GM21528 (cell line): ENCODE results near the gene KRTAP10-5.
"Not testable (repeated sequence)": the region's sequence is repeated elsewhere in the genome, so short reads cannot be mapped to it uniquely, and the experiment has no call there.

Experiments
- ATAC-seq: cut with Tn5 transposase; IDR thresholded peaks from one replicate; pipeline ENCODE4 v1.9.1; 2021; ENCODE audit warnings: mild to moderate bottlenecking, moderate library complexity; ENCODE audit not compliant: unreplicated experiment, low FRiP score

Gene KRTAP10-5

DNA sequence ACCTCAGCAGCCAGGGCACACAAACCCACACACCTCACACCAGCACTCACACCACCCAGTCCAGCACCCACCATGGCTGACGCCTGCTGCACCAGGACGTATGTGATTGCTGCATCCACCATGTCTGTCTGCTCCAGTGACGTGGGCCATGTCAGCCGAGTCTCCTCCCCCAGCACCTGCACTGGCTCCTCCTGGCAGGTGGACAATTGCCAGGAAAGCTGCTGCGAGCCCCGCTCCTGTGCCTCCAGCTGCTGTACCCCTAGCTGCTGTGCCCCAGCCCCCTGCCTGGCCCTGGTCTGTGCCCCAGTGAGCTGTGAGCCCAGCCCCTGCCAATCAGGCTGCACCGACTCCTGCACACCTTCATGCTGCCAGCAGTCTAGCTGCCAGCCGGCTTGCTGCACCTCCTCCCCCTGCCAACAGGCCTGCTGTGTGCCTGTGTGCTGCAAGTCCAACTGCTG, 31.7 kb upstream of the KRTAP10-5 start, which contains the start of gene KRTAP10-8:
KRTAP10-8 (plus strand) TSS at position 51 of the 458 bp plus-strand sequence; CDS start at position 73, 22 bp downstream.
- no peak for ATAC-seq

DNA sequence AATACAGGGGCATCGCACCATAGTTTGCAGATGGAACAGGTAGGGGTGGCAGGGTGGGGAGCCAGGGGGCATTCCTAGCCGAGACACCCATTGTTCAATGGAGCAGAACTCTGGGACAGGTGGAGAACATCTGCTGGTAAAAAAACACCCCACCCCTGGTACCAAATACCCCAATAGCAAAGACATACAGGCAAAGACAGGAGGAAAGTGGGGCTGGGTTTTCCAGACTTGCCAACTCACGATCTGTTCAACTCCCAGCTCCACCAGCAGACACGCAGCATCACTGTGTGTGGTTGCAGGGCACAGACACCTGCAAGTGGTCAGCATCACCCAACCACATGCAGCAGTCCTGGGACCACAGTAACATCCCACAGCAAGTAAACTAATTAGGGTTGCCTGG, 31.1 kb upstream of the KRTAP10-5 start:
- ATAC-seq = no peak

DNA sequence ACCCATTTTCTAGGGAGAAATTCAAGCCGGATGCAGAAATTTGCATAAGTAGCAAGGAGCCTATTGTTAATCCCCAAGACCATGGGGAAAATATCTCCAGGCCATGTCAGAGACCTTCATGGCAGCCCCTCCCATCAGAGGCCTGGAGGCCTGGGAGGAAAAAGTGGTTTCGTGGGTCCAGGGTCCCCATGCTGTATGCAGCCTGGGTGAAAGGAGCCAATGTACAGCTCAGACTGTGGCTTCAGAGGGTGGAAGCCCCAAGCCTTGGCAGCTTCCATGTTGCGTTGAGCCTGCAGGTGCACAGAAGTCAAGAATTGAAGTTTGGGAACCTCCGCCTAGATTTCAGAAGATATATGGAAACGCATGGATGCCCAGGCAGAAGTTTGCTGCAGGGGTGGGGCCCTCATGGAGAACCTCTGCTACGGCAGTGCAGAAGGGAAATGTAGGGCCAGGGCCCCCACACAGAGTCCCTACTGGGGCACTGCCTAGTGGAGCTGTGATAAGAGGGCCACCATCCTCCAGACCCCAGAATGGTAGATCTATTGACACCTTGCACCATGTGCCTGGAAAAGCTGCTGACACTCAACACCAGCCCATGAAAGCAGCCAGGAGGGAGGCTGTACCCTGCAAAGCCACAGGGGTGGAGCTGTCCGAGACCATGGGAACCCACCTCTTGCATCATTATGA, 29.9 kb upstream of the KRTAP10-5 start:
- ATAC-seq = not testable (repeated sequence)

DNA sequence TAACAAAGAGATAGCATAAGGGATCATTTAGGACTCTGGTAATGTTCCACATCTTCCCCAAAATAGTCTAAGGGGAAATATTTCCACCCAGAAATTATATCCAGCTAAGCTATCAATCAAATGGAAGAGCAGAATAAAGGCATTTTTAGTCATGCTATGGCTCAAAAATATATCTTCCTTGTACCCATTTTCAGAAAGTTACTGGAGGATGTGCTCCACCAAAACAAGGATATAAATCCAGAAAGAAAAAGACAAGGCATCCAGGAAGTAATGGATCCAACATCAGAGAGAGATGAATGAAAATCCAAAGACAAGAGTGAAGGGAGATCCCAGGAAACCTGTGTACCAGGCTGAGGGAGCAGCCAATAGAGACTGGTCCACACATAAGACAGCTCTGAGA, 28.8 kb upstream of the KRTAP10-5 start:
- no peak for ATAC-seq

DNA sequence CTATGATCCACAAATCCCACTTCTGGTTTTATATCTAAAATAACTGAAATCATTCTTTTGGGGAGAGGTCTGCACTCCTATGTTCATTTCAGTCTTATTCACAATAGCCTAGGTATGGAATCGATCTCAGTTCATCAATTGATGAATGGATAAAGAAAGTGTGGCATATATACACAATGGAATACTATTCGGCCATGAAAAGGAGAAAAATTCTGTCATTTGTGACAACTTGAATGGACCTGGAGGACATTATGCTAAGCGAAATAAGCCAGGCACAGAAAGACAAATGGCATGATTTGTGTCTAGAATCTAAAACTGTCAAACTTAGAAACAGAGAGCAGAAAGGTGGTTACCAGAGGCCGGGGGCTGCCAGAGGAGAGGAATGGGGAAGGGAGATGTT, 26.1 kb upstream of the KRTAP10-5 start:
- no peak for ATAC-seq

DNA sequence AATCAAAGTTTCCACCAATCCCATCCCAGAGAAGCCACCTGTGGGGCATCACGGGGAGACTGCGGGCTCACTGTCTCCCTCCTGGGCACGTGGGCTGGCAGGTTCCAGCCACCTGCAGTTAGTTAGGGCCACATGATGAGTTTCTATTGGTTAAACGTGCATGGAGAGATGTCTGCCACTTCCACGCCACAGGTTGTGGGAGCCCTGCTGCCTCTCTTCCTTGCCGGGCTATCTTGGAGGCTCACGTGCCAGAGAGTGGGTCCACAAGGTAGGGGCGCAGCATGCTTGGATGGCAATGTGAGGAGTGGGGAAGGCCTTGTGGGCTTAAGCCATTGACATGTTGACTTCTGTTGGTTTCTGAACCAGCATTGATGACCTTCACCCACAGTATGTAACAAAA, 23.5 kb upstream of the KRTAP10-5 start:
- ATAC-seq = no peak

DNA sequence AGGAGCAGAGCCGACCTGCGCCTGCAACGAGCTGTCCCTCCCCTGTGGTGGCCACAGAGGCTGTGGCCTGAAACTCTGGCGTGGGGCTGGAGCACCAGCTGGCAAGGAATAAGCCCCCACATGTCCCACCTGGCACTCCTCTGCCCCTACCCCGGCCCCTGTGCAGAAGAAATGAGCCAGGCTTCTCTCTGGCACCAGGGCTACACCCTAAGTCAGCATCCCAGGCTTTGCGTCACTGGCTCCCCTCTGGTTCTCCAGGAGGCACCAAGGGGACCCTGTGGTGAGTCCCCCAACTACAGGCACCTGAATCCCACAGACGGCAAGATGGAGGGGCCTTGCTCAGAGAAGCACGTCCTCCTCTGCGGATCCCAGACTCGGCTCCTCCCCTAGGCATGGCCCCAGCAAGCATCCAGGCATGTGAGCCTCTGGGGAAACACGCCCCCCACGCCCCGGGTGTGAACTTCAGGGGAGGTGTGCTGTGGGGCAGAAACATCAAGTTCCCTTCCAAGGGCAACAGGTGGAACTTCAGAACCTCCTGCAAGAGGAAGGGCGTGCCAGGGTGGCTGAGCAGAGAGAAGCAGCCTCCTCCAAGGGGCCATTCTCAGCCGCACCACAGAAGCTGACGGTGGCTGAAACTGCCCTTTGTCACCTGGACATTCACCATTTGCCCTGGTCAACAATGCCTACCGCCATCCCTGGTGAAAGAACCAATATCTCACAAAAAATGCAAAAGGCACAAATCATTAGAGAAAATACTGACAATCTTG, 22.9 kb upstream of the KRTAP10-5 start:
- no peak for ATAC-seq

DNA sequence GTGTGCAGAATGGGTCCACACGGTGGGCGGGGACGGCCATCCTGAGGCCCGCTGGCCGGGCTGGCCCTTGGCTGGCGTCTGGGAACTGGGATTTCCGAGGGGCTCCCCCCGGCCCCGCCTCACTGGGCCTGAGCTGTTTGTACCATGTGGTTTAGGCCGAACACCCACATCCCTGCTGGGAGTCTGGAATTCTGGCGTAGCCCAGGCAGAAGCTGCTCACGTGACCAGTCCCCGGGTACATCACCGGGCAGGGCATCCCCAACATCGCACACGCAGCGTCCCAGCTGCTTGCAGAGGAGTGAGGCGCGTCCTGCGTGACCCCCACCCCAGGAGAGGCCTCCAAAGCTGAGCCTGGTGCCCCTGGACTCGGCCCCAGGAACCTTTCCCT, 22.1 kb upstream of the KRTAP10-5 start:
- no peak for ATAC-seq

DNA sequence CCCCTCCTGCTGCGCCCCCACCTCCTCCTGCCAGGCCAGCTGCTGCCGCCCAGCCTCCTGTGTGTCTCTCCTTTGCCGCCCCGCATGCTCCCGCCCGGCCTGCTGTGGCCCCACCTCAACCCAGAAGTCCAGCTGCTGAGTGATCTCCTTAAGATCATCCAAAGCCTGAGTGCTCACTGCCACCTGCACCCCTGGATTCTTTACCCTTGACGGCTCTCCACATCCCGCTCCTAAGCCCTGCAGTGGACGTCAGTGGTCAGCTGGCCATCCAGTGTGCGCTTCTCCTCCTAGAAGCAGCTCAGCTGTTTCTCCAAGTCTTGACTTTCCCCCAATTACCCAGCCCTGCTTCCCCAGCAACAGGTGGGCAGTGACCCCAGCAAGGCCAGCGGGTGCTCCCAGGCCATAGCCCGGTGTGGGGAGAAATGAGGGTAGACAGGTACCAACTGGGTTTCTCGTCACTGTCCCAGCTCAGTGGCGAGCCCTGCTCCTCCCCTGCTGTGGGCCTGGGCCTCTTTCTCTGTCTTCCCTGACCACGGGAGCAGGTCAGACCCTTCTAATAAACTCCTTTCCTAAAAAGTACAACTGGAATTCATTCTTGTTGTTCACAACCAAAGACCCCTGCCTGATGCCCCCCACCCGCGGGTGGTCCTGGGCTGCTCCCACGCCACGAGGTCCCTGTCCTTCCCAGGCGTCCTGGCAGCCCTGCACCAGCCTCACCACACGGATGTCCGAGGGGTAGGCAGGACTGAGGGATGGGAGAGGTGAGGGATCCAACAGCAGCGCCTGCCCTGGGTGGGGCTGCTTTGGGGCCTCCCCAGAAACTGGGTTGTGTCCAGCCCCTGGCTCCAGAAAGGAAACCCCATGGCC, 21.4 kb upstream of the KRTAP10-5 start:
- no peak for ATAC-seq

DNA sequence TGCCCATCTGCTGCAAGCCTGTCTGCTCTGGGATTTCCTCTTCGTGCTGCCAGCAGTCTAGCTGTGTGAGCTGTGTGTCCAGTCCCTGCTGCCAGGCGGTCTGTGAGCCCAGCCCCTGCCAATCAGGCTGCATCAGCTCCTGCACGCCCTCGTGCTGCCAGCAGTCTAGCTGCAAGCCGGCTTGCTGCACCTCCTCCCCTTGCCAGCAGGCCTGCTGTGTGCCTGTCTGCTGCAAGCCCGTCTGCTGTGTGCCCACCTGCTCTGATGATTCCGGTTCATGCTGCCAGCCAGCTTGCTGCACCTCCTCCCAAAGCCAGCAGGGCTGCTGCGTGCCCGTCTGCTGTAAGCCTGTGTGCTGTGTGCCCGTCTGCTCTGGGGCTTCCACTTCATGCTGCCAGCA, 20.7 kb upstream of the KRTAP10-5 start:
- ATAC-seq = not testable (repeated sequence)

DNA sequence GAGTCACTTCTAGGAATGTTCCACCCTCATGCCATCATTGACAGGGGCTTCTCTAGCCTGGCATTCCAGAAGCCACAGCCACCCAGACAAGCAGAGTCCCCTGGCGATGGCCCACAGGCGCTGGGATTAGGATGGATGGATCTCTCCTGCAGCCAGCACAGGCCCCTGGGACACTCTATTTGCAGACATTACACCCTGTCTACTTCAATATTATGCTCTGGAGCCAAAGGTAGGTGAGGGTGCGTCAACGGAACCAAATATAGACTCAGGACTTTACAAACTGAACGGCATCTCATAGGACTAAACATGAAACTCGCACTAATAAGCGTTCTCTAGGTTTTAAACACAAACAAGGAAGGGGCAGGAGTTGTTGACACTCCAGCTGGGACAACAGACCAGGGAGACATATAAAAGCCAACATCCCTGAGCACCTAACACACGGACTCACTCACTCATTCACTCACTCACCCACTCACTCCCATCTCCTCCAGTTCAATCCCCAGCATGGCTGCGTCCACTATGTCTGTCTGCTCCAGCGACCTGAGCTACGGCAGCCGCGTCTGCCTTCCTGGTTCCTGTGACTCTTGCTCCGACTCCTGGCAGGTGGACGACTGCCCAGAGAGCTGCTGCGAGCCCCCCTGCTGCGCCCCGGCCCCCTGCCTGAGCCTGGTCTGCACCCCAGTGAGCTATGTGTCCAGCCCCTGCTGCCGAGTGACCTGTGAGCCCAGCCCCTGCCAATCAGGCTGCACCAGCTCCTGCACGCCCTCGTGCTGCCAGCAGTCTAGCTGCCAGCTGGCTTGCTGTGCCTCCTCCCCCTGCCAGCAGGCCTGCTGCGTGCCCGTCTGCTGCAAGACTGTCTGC, 19.9 kb upstream of the KRTAP10-5 start, which contains the start of gene KRTAP10-7:
KRTAP10-7 (plus strand) TSS at position 480 of the 861 bp plus-strand sequence; CDS start at position 505, 25 bp downstream.
- not testable (repeated sequence) for ATAC-seq

DNA sequence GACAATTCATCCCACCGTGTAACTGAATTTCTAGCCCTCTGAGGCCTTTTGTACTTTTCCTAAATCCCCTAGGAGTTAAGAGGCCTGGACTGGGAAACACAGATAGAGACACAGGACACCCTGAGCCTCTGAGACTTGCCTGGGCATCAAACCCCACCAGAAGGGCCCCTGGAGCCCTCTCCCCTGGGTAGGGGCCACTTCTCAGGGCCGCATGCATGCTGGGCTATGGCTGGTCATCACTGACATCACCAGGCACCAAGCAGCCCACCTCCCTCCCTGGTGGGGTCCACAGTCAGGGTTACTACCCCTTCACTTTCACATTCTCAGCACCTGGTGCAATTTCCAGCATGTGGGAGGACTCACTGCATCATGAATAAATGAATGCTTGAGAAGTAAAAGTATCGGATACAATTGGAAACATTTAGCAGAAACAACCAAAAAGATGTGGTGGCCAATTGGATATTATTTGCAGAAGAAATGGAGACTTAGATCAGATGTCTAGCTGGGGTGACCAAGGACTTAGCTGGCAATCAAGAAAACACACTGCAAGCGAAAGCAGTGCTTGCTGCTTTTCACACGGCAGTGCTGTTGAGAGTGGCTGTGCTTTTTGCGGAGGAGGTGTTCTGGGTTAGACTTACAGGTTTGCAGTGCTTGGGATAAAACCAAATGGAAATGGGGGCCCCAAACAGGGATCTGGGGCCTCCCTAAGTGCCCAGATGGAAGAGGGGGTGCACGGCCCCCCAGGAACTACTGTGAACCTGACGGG, 19.0 kb upstream of the KRTAP10-5 start:
- no peak for ATAC-seq

DNA sequence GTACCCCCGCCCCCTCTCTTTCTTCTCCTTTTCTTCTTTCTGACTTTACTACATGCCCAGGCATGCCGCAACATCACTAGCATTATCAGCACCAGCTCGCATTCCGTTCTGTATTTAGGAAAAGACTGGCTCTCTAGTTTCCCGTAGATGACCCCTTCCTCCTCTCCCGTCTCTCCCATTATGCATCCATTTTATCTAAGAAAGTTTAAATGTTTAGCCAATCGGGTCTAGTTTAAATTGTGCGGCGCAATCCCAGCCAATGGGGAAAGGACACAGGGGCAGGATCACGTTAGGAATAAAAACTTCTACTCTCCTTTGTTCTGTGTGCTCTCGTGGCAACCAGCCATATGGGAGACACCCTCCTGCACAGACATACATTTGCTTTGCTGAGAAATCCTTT, 17.7 kb upstream of the KRTAP10-5 start:
- no peak for ATAC-seq

DNA sequence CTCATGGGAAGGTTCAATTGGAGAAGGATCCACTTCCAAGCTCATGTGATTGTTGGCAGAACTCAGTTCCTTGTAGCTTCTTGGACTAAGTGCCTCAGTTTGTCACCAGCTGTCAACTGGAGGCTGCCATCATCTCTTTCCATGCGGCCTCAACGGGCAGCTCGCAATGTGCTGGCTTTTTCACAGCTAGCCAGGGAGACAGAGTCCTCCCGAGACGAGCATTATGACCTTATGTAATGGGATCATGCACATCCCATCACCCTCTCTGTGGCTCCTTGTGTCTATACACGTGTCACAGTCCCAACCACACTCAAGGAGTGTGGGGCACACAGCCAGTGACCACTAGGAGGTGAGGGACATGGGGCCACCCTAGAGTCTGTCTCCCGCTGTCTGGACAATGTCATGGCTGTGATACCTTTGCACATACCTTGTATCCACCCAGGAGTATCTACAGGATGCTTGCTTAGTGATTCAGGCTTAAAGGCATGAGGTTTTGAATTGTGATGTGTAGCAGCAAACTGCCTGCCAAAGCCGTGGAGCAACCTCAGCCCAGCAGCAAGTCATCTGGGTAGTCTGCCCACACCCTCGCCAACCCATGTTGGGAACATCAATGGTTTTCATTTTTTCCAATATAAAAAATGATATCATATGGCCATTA, 15.8 kb upstream of the KRTAP10-5 start:
- ATAC-seq = no peak

DNA sequence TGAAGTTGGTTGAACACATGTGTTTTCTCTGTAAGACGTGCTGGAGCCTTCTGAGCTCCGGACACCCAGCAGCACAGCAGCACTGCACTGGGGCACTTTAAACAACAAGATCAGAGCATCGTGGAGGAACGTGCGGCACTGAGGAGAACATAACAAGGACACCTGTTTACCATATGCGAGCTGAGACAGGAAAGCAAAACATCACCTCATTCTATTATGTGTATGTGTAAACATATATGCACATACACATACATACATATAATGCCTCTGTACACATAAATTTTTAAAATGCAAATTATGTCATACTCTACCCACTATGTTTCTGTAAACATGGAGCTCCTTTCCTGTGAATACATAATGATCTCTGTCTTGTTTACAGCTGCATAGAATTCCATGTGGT, 15.1 kb upstream of the KRTAP10-5 start:
- no peak for ATAC-seq

DNA sequence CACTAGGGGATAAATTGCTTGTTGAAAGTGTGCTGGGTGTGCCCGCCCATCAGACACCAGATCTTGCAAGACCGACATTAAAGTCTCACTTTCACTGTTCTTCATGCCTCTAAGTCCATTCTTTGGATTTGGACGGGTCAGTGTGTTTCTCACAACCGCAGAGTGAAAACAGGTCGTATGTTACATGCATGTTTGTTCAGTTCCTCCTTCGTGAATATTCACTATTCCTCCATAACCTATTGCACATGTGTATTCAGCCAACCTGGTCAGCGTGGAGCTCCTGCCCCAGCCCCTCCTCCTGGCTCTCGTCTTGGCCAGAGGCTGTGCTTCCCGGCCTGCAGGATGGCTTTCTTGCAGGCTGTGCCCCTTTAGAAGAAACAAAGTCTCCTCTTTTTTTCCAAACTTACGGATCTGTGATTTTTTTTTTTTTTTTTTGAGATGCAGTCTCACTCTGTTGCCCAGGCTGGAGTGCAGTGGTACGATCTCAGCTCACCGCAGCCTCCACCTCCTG, 14.1 kb upstream of the KRTAP10-5 start:
- no peak for ATAC-seq

DNA sequence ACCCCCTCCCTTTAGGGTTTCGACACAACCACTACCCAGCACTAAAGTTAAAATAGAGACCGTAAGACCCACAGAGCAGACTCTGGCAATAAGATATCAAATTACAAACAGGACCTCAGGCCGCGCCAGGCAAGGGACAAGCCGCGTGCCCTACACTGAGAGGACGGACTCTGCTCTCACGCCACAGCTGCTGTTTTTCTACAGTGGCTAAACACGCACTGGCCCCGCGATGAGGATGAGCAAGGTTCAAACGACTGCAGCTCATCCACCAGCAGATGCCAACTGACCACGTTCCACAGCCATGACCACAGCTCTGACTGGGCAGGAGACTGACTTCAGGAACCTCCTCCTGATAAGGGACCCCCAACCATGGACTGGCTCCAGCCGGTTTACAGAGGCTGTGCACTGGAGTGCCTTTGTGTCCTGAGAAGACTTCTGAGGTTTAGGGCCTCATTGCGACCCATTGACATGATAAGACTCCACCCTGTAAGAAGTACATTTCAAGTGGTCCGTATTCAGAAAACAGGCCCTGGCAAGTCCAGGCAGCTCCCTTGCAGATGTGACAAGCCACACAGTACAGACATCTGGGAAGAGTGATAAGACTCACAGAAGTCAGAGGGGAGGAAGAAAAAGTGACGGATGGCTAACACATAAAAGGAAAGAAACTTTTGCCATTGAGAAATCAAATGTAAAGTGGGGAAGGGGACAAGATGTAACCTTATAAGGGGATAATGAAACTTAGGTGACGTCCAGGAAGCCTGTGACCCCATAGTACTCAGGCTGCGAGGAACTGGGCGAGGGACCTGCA, 13.4 kb upstream of the KRTAP10-5 start:
- ATAC-seq = no peak
